NK-92 treated with Interleukin-12 subunit alpha and Interleukin-12 subunit beta, amount 100 ng/mL, for 24 hours (cell line): ENCODE measurements around the gene KBTBD6.
"Not testable (repeated sequence)": the region's sequence is repeated elsewhere in the genome, so short reads cannot be mapped to it uniquely, and the experiment has no call there.

Experiments used
- DNase-seq: peaks from one replicate; lab custom pipeline; 2025; lab: John Stamatoyannopoulos, UW

The KBTBD6 gene, protein sequence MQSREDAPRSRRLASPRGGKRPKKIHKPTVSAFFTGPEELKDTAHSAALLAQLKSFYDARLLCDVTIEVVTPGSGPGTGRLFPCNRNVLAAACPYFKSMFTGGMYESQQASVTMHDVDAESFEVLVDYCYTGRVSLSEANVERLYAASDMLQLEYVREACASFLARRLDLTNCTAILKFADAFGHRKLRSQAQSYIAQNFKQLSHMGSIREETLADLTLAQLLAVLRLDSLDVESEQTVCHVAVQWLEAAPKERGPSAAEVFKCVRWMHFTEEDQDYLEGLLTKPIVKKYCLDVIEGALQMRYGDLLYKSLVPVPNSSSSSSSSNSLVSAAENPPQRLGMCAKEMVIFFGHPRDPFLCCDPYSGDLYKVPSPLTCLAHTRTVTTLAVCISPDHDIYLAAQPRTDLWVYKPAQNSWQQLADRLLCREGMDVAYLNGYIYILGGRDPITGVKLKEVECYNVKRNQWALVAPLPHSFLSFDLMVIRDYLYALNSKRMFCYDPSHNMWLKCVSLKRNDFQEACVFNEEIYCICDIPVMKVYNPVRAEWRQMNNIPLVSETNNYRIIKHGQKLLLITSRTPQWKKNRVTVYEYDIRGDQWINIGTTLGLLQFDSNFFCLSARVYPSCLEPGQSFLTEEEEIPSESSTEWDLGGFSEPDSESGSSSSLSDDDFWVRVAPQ

DNA sequence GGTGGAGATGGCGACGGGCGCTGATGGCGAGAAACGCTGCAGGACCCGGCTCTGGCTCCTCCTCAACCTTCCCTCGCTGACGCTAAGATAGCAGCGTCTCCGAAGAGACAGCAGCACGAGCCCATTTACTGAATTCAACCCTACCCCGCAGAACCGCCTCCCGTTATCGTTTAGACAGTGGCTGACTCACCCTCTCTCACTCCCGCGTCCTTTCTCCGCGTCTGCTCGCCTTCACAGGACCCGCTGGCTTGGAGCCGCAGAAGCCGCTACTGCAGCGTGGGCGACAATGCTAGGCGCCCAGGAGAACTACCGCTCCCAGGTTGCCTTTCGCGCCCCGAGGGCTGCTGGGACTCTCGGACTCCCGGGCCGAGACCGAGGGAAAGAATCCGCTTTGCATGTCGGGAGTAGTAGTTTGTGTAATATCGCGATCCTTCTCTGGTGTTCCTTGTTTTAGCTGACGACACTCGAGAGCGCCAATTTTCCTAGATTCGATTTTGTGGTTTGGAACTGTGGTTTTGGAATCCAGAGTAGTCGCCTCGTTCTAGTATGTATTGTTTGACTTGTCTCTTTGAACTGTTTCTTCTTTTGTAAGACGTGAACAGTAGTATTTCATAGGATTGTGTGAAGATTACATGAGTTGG lies at the start of gene KBTBD6:
KBTBD6 (minus strand) TSS at position 291 of the 641 bp plus-strand sequence. CDS start 291 bp downstream, outside the sequence.
- DNase-seq: peak; percentile 94

DNA sequence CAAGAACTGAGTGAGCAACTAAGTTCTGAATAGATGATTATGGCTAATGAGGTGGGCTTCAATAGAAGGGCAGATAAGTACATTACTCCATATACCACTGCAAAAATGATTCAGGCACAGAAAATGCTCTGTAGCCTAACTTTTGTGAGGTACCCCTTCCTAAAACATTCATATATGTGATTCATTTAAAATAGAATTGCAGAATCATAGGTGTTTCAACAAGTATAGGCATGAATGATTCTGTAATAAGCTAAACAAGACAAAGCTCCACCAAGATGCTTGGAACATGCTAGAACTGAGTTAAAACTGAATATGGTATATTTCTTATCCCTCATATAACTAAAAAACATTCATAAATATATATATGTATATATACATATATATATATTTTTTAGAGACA lies 49.6 kb upstream of the KBTBD6 start:
- DNase-seq: no peak

DNA sequence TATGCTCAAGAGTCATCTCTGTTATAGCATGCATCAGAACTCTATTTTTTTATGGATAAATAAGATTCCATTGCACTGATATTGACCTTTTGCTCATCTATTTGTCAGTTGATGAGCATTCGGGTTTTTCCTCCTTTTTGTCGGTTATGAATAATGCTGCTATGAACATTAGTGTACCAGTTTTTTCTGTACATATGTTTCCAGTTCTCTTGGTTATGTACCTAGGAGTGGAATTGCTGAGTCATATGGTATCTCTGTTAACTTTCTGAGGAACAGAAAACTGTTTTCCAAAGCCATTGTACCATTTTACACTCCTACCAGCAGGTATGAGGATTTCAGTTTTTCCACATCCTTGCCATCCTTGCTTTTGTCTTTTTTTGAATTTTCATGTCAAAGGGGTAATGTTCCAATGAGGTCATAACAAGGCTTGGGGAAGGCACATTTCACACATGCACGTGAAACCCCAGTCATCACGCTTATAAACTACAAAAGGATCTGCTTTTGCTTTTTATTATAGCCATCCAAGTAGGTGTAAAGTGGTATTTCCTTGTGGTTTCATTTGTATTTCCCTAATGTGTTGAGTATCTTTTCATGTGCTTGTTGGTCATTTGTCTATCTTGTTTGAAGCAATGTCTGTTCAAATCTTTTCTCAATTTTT lies 47.1 kb upstream of the KBTBD6 start:
- DNase-seq: no peak

DNA sequence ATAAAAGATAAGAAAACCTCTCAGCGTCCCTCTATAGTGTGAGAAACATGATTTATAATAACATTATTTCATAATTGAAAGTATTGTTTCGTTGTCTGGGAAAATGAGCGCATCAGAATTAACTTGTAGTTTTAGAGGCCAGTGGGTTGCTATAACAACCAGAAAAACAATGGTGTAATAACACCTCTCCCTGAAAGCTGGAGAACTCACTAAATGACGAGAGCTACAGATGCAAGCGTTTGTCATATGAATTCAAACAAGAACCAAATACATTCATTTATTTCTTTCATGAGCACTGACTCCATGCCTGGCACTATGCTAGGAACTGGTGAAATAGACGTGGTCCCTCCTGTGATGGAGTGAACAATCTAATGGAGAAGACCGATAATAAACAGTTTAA lies 45.4 kb upstream of the KBTBD6 start:
- no peak for DNase-seq

DNA sequence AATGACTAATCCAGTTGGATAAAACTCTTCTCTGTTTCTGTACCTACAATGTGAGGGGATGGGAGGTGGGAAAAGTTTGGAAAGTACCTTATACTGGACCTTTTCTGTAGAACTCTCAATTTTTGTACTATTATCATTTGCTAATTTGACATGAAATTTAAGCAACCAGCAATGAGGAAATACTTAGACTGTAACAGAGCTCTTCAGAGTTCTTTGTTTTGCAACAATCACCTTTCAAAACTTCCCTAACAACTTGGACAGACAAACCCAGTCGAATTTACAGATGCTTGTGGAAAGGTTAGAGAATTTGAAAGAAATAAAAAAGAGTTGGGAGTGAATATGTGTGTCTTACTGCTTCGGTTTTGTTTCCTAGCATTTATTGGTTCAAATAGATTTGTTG lies 45.0 kb upstream of the KBTBD6 start:
- no peak for DNase-seq

DNA sequence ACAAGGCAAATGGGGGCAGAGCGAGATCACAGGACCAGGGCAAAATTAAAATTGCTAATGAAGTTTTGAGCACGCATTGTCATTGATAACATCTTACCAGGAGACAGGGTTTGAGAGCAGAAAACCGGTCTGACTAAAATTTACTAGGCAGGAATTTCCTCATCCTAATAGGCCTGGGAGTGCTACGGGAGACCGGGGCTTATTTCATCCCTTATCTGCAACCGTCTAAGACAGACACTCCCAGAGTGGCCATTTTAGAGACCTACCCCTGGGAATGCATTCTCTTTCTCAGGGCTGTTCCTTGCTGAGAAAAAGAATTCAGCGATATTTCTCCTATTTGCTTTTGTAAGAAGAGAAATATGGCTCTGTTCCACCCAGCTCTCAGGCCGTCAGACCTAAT lies 43.0 kb upstream of the KBTBD6 start:
- DNase-seq: not testable (repeated sequence)

DNA sequence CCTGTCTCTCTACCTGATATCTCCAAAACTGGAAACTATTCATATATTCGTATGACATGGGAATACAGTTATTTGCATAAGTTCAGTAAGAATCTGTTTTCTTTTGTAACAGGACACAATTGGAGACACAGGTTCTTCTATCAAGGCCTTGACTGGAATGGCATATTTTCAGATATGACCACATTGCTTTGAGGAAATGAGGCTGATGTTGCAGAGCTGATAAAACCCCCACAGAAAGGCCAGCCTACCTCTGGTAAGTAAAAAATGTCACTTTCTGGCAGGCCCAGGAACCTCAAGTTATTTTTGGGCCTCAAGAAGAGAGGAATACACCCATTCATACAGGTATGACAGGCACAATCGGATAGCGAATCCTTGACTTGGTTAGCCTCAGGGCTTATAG lies 29.5 kb upstream of the KBTBD6 start:
- DNase-seq: no peak

DNA sequence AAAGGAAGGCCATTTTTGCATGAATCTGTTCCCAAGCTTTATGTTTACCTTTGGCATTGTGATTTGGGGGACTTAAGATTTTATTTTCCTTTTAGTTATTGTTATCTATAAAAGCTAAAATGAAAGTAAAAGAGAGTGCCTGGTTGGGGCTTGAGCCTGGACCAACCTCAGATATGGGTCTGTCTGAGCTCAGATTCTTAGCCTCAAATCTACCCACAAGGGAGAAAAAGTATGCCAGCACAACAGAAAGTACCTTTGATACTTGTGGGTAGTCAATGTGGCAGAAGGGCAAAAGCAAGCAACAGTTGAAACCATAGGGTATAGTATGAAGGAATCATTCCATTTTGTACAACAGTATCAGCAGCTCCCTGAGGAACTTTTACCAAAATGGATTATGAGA lies 26.6 kb upstream of the KBTBD6 start:
- no peak for DNase-seq

DNA sequence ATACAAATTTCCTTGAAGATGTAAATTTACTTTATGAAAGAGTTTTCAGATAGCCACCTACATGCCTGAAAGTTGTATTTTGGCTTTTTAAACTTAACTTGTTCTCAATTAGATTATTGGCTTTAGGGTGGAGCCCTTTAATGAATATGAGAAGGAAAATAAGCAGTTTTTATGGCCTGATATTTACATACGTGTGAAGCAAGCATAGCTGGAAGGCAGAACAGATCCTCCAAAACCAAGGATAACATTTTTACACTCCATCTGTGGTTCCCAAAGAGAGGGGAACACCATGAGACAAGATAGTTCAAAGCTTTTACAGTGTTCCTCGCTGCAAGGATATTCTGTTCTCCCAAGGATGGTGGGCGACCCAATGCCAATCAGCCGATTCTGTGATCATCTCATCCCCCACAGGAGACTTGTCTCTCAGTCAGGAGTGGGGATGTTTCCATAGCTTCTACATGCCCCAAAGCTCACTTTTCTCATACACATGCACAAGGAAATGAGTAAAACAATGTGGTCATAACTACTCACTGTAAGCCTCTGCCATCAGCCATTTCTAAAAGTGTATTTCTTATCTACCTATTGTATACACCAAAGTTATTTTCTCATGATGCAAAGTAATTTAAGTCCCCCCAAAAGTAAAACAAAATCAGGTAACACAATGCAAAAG lies 24.6 kb upstream of the KBTBD6 start:
- no peak for DNase-seq

DNA sequence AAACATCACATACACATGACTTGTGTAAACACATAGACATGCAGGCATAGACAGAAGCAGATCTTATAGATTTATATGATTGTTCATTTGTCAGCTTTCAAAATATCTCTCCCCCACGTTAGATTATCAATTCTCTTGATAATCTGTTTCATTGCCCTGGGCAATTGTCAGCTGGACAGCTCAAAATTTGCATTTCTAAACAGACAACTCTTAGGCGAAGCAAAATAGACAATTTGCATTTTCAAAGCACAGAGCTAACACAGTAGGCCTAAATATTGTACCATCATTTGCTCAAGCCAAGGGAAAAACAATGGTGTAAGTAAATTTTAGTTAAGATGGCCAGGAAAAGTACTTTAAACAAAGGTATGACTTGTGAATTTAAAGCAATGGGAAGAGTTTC lies 24.0 kb upstream of the KBTBD6 start:
- no peak for DNase-seq

DNA sequence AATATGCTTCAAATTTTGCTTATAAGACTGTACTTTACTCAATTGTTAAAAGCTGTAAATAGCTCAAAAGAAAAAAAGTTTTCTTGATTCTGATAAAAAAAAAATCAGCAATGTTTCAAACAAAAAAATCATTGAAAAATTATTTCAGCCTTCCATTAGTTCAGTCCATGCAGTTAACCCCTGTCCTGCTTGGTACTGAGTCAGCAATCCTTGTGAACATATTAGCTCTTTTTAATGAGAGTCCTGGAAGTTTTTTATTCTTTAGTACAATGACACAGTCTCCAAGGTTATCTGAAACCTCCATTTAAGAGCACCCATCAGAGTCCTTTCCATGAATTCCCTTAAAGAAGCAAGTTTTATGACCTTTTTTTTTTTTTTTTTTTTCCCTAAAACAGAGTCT lies 21.4 kb upstream of the KBTBD6 start:
- DNase-seq: no peak

DNA sequence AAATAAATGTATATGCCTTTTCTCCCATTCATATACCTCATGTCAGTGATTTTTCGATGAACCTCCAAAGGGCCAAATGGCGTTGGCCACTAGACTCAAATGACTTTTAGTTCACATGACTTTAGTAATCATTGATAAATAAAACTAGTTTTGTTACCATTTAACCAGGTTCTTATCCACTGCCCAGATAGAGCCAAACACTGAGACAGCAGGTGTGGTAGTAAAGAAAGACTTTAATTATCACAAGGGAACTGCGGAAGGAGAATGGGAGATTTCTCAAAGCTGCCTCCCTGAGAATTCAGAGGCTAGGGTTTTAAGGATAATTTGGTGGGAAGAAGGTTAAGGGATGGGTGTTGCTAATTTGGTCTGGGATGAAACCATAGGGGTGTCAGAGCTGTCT lies 19.4 kb upstream of the KBTBD6 start:
- no peak for DNase-seq

DNA sequence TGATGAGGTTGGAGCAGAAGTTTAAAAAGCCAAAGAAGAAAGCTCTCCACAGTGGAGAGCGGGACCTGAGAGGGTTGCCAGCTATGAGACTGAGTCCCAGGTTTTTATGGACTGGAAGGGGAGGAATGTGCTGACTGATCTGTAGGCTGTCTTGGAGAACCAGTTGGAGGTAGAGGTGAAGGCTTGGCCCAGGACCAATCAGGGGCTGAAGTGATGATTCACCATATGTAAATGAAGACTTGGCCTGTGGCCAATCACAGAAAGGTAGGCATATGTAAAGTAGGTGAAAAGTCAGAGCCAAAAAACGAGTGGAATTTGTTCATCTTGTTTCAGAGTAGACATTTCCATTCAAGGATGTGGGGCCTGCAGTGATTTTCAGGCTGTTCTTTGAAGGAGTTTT lies 17.5 kb upstream of the KBTBD6 start:
- DNase-seq: no peak

DNA sequence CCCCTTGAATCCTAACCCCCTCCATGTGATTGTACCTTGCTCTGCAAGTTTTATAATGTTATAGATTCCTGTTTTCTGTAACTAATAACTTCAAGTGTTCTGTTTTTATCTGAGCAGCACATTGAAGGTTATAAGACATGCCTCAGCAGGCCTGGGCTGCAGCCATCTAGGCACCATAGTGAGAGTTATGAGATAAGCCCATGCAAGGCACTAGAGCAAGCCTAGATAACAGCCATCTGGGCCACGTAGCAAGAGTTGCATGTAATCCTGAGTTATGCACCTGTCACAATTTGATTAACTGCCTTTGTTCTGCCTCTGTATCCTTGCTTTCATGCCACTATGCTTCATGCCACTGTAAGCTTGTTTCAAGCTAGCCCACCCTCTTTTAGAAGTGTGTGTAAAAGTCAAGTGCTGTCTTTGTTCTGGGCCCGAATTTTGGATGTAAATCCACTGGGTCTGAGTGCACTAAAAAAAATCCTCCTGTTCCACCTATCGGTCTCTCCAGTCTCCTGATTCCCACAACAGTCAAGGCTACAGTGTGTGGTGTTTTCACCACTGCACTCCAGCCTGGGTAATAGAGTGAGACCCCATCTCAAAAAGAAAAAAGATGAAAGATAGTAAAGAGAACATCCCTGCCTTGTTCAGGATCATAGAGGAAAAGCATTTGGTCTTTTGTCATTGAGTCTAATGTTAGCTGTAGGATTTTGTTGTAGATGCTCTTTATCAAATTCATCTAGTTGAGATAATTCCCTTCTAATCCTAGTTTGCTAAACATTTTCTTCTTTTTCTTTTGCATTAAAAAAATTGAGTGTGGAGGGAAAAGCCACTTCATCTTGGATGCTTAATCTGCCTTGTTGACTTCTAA lies 16.0 kb upstream of the KBTBD6 start:
- no peak for DNase-seq

DNA sequence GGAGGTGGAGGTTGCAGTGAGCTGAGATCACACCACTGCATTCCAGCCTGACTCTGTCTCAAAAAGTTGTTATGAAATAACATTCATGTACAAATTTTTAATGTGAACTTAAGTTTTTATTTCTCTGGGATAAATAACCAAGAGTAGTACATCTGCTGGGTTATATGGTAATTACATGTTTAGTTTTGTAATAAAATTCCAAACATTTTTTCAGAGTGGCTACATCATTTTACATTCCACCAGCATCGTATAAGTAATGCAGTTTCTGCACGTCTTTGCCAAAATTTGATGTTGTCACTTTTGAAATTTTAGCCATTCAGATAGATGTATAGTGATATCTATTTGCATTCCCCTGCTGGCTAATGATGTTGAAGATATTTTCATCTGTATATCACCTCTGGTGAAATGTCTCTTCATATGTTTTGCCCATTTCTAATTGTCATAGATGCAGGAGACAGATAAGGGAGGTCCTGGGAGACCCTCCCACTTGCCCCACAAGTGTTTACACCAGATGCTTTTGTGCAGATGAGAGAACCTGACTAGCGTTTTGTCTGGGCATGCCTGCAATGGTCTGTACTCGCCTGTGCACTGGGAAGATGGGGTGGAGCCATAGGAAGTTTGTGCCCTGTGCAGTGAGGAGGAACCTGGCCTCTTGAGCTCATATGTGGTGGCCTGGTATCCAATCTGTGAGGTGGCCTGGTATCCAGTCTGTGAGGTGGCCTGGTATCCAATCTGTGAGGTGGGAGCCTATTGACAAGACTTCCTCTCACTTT lies 12.7 kb upstream of the KBTBD6 start:
- no peak for DNase-seq

DNA sequence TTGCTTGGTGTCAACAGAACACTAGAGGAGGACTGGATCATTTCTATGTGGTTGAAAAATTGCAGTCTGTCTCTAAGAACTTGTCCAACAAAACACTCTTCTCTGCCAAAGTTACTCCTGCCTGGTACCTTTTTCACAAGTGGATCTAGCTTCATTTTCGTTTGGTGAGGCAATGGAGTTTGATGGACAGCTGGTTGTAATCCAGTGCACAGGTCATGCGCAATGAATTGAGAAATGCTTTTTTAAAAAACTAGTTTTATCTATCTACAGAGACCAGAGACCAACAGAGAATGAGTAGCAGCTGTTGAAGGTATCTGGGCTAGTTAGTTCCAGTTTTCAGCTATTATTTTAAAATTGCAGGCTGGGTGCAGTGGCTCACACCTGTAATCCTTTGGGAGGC lies 12.0 kb upstream of the KBTBD6 start:
- DNase-seq: no peak

DNA sequence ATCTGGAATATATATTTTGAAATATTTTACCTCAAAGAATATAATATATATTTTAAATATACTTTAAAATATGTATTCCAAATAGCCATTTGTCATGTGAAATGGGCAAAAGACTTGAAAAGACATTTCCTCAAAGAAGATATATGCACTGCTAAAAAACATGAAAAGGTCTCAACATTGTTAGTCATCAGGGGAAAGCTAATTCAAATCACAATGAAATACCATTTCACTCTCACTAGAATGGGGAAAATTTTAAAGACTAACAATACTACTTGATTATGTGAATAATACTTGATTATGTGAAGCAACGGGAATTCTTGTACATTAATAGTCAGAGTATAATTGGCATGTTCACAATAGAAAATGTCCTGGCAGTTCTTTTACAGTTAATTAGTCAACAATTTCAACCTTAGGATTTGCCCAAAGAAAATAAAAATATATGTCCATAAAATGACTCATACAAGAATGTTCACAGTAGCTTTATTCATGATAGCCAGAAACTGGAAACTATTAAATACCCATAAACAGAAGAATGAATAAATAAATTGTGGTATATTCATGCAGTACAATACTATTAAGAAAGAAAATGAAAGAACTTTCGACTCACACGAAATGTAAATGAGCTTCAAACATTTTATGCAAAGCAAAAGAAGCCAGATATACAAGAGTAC lies 6.8 kb upstream of the KBTBD6 start:
- no peak for DNase-seq

DNA sequence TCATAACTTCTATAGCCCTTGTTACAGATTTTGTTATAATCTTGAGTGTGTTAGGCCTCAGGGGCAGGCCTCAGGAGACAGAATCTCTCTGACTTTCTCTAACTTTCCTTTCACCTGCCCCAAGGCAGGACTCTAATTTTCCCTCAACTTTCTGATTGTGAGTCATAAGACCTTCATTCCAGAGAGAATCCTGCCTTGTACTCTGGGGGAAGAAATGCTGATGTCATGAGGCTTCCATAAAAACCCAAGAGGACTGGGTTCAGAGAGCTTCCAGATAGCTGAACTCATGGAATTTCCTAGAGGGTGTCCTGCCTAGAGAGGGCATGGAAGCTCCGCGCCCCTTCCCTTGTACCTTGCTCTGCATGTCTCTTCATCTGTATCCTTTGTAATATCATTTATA lies 5.3 kb upstream of the KBTBD6 start:
- no peak for DNase-seq

DNA sequence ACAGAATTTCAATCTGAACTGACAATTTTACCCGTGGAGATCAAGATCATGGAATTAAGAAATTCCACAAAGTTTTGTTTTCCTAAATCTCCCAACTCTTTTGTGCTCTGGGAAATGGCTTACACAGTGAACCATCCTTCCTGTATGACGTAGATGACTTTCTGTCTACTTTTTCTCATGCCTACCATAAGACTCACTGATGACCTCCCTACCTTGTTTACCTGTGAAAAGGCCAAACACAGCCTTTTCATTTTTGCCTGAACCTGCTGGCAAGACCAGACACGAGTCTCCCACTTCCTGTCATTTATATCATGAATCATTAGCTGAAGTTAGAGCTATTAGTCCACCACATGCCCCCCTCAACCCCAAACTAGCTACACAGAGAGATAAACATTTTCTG lies 4.6 kb upstream of the KBTBD6 start:
- no peak for DNase-seq
